ENCODE data around the gene KCNMB3.
A peak's percentile ranks its signal among the peaks of the same experiment; 100 is the strongest.
"Not testable (repeated sequence)": the region's sequence is repeated elsewhere in the genome, so short reads cannot be mapped to it uniquely, and the experiment has no call there.

Gene KCNMB3

DNA sequence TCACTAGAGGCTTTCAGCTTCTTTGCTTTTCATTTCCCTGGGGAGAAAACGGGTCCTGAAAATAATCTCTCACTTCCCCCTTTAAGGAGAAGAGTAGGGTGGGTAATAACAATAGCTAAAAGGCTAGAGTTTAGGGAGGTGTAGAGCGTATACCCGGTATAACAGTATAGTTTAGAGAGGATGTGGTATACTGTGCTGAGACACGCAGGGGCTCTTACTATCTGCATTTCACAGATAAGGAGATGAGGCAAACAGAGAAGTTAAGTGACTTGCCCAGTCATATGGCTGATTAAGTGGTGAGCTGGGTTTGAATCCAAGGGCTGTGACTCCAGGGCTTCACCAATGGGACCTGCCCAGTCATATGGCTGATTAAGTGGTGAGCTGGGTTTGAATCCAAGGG, 15.0 kb upstream of the KCNMB3 start:
- TF ChIP-seq, protein P1, sequence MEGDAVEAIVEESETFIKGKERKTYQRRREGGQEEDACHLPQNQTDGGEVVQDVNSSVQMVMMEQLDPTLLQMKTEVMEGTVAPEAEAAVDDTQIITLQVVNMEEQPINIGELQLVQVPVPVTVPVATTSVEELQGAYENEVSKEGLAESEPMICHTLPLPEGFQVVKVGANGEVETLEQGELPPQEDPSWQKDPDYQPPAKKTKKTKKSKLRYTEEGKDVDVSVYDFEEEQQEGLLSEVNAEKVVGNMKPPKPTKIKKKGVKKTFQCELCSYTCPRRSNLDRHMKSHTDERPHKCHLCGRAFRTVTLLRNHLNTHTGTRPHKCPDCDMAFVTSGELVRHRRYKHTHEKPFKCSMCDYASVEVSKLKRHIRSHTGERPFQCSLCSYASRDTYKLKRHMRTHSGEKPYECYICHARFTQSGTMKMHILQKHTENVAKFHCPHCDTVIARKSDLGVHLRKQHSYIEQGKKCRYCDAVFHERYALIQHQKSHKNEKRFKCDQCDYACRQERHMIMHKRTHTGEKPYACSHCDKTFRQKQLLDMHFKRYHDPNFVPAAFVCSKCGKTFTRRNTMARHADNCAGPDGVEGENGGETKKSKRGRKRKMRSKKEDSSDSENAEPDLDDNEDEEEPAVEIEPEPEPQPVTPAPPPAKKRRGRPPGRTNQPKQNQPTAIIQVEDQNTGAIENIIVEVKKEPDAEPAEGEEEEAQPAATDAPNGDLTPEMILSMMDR (conservative IDR thresholded peaks at IDR 0.05; ENCODE audit: low read depth), result no peak
- CTCF ChIA-PET, result interaction anchor here (0.6 kb wide), 1 partner anchor 285 kb away, joined by 3 read pairs; no protein-coding TSS in a partner anchor
- POLR2A ChIA-PET (ENCODE audit: low non-redundant PET), result no interaction called here
- DNase-seq (ENCODE audit: low spot score), result no peak
- no peak overlapping the region for H3K27ac ChIP-seq

DNA sequence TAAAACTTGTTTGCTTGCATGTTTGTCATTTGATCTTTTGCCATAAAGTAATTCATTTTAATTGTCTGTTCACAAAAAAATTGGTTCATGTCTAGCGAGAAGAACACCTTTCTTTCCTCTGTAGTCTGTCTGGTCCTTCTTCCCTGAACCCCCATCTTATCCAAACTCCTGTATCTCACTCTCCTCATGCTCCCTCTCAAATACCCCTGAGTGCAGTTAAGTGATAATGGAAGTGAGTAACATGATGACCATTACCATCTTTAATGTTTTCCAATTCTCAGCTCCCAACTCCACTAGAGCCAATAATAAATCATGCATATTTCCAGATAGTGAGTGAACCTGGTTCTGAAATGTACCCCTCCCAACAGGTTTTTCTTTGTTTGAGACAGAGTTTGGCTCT, 14.2 kb upstream of the KCNMB3 start:
- POLR2A ChIA-PET (ENCODE audit: low non-redundant PET), result no interaction called here
- no peak for DNase-seq (ENCODE audit: low spot score)
- CTCF ChIA-PET, result no interaction called here
- no peak overlapping the region for H3K27ac ChIP-seq
- TF ChIP-seq, protein P1 (conservative IDR thresholded peaks at IDR 0.05; ENCODE audit: low read depth), result no peak

GRCh38 chr3:179264449-179264848, 13.5 kb upstream of the KCNMB3 start:
- no peak overlapping the region for H3K27ac ChIP-seq
- CTCF ChIA-PET, result no interaction called here
- no peak for DNase-seq (ENCODE audit: low spot score)
- TF ChIP-seq, protein P1 (conservative IDR thresholded peaks at IDR 0.05; ENCODE audit: low read depth), result no peak
- POLR2A ChIA-PET (ENCODE audit: low non-redundant PET), result no interaction called here

DNA sequence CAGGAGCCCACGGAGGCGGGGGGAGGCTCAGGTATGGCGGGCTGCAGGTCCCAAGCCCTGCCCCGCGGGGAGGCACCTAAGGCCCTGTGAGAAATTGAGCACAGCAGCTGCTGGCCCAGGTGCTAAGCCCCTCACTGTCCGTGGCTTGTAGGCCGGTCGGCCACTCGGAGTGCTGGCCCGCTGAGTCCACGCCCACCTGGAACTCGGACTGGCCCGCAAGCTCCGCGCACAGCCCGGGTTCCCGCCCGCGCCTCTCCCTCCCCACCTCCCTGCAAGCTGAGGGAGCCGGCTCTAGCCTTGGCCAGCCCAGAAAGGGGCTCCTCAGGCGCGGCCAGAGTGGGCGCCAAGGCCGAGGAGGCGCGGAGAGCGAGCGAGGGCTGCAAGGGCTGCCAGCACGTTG, 12.2 kb upstream of the KCNMB3 start:
- DNase-seq (ENCODE audit: low spot score), result no peak
- TF ChIP-seq, protein P1 (conservative IDR thresholded peaks at IDR 0.05; ENCODE audit: low read depth), result no peak
- ChIA-PET POLR2A (ENCODE audit: low non-redundant PET) (no interaction called here), CTCF (interaction anchor here (0.7 to 0.8 kb wide), 2 partner anchors 15 to 40 kb away, joined by 3 read pairs; no protein-coding TSS in a partner anchor)
- H3K27ac ChIP-seq, result no peak overlapping the region

- peak overlapping the region; percentile 63 for H3K27ac ChIP-seq
- peak; percentile 75 for DNase-seq (ENCODE audit: low spot score)
- ChIA-PET CTCF (interaction anchor here (0.6 to 0.7 kb wide), 3 partner anchors 15 to 242 kb away, joined by 3 to 4 read pairs (median 3); no protein-coding TSS in a partner anchor), POLR2A (ENCODE audit: low non-redundant PET) (interaction anchor here (0.7 kb wide), 1 partner anchor 1641 kb away, joined by 3 read pairs; no protein-coding TSS in a partner anchor)
- TF ChIP-seq, protein P1 (conservative IDR thresholded peaks at IDR 0.05; ENCODE audit: low read depth), result no peak
Measured at GRCh38 chr3:179260949-179261765, 10.2 kb upstream of the KCNMB3 start.

- DNase-seq (ENCODE audit: low spot score); H3K27ac ChIP-seq: not testable (repeated sequence)
- CTCF ChIA-PET, result interaction anchor here (0.6 to 0.7 kb wide), 2 partner anchors 14 to 15 kb away, joined by 3 read pairs; no protein-coding TSS in a partner anchor
- POLR2A ChIA-PET (ENCODE audit: low non-redundant PET), result interaction anchor here (0.7 kb wide), 1 partner anchor 1642 kb away, joined by 3 read pairs; no protein-coding TSS in a partner anchor
Measured at GRCh38 chr3:179259959-179260756, 9.2 kb upstream of the KCNMB3 start.

Data from RWPE1 (cell line).